HG02938 (cell line): ENCODE measurements around the gene DRD4.

Experiments
- ATAC-seq: cut with Tn5 transposase; IDR thresholded peaks from one replicate; pipeline ENCODE4 v1.9.1; 2021; ENCODE audit warnings: mild to moderate bottlenecking, moderate library complexity; ENCODE audit not compliant: unreplicated experiment

DRD4 gene

GRCh38 chr11:636511-637332 lies at the start of gene DRD4:
DRD4 (plus strand) TSS chr11:637269; CDS start chr11:637305, 36 bp downstream.
- no peak for ATAC-seq

GRCh38 chr11:587546-587945 lies 49.5 kb upstream of the DRD4 start:
- no peak for ATAC-seq

GRCh38 chr11:587978-588380 lies 49.1 kb upstream of the DRD4 start:
- no peak for ATAC-seq

- no peak for ATAC-seq
Measured at GRCh38 chr11:589798-590197, 47.3 kb upstream of the DRD4 start.

DNA sequence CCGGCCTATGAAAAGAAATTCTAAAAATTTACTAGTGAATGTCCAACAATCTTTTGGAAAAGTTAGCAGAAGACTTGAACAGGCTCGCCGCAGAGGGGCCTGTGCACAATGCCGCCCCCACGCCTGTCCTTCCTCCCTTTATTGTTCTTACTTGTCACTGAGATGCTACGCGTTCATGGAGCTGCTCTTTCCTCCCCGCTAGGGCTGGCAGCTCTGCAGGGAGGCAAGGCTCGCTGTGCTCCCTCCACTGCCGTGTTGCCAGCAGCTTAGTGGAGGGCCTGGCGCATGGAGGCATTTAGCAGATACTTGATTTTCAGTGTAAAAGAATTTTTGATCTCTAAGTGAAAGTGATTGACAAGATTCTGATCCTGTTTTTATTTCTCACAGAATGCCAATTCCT lies 46.1 kb upstream of the DRD4 start:
- ATAC-seq = no peak

DNA sequence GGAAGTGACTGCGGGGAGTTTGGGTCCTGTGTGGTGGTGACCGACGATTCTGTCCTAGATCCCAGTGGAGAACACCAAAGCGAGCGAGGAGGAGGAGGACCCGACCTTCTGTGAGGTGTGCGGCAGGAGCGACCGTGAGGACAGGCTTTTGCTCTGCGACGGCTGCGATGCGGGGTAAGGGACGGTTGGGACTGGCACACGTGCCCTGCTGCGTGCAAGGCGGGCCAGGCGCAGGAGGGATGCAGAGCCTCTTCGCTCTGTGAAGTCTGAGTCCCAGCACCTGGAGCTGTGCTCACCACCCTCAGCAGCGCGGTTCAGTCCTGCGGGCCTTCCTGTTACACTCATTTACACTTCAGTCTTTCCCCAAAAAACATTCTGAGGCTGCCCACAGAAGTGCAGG lies 44.6 kb upstream of the DRD4 start:
- ATAC-seq = no peak

DNA sequence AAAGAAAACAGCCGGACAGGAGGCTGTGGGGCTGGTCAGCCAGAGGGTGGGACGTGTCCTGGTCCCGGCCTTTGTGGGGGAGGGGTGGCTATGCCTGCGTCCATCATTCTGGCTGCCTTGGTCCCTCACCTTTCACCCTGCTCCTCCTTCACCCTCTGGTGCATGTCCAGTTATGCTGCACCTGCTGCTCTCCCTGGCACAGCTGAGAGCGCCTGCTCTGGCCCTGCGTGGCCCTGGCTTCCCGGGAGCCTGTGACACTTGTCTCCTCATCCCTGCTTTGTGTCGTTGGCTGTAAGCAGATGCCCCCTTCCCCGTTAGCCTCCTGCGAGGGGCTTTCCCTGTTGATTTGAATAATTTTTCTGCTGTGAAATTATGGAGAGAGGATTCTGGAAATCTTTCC lies 44.2 kb upstream of the DRD4 start:
- no peak for ATAC-seq

- no peak for ATAC-seq
Measured at GRCh38 chr11:593347-593746, 43.7 kb upstream of the DRD4 start.

GRCh38 chr11:595400-595799 lies 41.7 kb upstream of the DRD4 start:
- ATAC-seq = no peak

- no peak for ATAC-seq
Measured at GRCh38 chr11:596374-596773, 40.7 kb upstream of the DRD4 start.

DNA sequence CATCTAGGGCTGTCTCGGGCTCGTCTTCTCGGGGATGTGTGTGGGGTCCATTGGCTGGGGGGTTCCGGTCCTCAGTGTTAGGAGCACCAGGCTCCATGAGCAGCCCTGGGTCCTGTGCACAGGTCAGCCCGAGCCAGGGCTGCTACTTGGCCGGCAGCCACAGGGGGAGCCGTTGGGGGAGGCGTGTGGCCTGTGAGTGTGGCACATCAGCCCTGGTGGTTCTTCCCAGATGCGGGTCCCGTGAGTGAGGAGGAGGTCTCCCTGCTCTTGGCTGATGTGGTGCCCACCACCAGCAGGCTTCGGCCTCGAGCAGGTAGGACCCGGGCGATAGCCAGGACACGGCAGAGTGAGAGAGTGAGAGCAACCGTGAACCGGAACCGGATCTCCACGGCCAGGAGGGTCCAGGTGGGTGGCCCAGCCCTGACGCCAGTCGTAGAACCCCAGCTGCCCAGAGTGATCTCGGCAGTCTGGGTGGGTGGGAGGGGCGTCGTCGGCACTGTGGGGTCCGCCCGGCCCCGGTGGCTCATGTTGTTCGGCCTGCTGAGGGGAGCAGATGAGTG lies 39.8 kb upstream of the DRD4 start:
- ATAC-seq = no peak

GRCh38 chr11:598005-598680 lies 38.9 kb upstream of the DRD4 start:
- ATAC-seq = no peak

- no peak for ATAC-seq
Measured at GRCh38 chr11:601573-602245, 35.4 kb upstream of the DRD4 start.

- no peak for ATAC-seq
Measured at GRCh38 chr11:603154-603553, 33.9 kb upstream of the DRD4 start.

DNA sequence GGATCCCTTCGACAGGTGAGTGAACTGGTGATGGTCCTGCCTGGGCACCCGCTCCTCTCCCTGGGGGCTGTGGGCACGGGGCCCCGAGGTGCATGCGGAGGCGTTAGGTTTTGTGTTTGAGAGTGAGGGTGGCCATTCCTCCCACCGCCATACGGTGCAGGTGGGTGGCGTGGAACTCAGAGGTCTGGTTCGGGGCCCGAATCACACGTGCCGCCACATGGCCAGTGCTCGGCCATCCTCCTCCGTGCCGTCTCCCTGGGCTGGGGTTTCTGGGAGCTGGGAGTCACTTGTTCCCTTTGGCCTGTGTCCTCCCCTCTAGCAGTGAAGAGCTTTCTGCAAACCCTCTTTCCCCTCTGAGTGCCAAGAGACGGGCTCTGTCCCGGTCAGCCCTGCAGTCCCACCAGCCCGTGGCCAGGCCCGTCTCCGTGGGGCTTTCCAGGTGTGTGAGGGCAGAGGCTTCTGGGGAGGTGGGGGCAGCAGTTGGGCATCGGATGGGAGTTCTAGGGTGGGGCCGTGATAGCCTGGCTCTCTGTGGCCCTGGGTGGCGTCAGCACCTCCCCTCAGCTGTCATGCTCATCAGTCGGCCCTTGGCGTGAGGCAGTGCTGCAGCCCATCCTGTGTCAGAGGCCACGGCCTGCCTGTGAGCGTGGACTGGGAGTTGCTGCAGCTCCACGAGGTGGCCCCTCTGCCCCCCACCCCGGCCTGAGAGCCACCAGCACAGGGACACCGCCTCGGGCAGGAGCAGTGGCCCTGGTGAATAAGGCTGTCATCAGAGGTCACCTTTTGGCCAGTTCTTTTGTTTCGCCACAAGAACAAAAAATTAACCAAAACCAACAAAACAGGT lies 31.6 kb upstream of the DRD4 start:
- ATAC-seq = no peak

- no peak for ATAC-seq
Measured at GRCh38 chr11:606245-606644, 30.8 kb upstream of the DRD4 start.

DNA sequence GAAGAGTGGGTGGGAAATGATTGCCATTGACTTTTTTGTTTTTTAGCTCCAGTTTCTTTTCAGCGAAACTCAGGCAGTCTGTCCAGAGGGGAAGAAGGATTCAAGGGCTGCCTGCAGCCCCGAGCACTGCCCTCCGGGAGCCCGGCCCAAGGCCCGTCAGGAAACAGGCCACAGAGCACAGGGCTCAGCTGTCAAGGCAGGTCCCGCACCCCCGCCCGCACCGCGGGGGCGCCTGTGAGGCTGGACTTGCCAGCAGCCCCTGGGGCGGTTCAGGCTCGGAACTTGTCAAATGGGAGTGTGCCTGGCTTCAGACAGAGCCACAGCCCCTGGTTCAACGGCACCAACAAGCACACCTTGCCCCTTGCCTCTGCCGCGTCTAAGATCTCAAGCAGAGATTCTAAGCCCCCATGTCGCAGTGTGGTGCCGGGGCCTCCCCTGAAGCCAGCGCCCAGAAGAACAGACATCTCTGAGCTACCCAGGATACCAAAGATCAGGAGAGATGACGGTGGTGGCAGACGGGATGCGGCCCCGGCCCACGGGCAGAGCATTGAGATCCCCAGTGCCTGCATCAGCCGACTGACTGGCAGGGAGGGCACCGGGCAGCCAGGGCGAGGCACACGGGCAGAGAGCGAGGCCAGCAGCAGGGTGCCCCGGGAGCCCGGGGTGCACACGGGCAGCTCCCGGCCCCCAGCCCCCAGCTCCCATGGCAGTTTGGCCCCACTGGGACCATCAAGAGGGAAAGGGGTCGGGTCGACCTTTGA lies 29.9 kb upstream of the DRD4 start:
- ATAC-seq = no peak

- no peak for ATAC-seq
Measured at GRCh38 chr11:607971-608659, 29.0 kb upstream of the DRD4 start.

DNA sequence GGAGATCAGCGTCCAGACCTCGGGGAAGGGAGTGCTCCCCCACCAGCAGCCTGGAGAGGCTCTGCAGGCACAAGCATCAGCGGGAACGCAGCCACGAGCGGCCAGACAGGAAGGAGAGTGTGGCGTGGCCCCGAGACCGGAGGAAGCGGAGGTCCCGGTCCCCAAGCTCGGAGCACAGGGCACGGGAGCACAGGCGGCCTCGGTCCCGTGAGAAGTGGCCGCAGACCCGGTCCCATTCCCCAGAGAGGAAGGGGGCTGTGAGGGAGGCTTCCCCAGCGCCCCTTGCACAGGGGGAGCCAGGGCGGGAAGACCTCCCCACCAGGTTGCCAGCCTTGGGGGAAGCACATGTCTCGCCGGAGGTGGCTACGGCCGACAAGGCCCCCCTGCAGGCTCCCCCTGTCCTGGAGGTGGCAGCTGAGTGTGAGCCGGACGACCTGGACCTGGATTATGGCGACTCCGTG lies 28.2 kb upstream of the DRD4 start:
- no peak for ATAC-seq
